Liver (tissue), 3 donors: ENCODE measurements around the gene IPO5.

Source experiments
- HNF4A ChIP-seq, 2 donors: conservative IDR thresholded peaks; 2 replicates each; pipeline ENCODE4 v1.6.1; 2016; ENCODE audit warnings: antibody characterized with exemption in 2 of 2, mild to moderate bottlenecking in 2 of 2
- JUND ChIP-seq, 2 donors: IDR thresholded peaks; 2 replicates each; pipeline ENCODE4 v1.6.1; 2016; ENCODE audit warnings: antibody characterized with exemption in 2 of 2
- RAD21 ChIP-seq, 2 donors: IDR thresholded peaks; 2 replicates each; pipeline ENCODE4 v1.6.1; 2016; ENCODE audit warnings: antibody characterized with exemption in 2 of 2, mild to moderate bottlenecking in 2 of 2
- SP1 ChIP-seq: IDR thresholded peaks from 2 replicates; pipeline ENCODE4 v1.6.1; 2018; ENCODE audit warnings: antibody characterized with exemption, mild to moderate bottlenecking
- TAF1 ChIP-seq: conservative IDR thresholded peaks from 2 replicates; pipeline ENCODE4 v1.6.1; 2016; ENCODE audit warnings: antibody characterized with exemption, mild to moderate bottlenecking
- YY1 ChIP-seq: IDR thresholded peaks from 2 replicates; pipeline ENCODE4 v1.6.1; 2016; ENCODE audit warnings: antibody characterized with exemption, mild to moderate bottlenecking
- TF ChIP-seq, protein P1 (sequence below): IDR thresholded peaks from 2 replicates; pipeline ENCODE4 v1.6.1; 2016; ENCODE audit warnings: antibody characterized with exemption
- TF ChIP-seq, protein P2 (sequence below): fragments of 150-350 bp; IDR thresholded peaks from 2 replicates; pipeline ENCODE4 v1.5.1; 2017; ENCODE audit warnings: improper control_type of control experiment, low read depth, low read length; ENCODE audit not compliant: missing input control
- TF ChIP-seq, protein P3 (sequence below): IDR thresholded peaks from 2 replicates; pipeline ENCODE4 v1.6.1; 2016; ENCODE audit warnings: antibody characterized with exemption
- TF ChIP-seq, protein P4 (sequence below): IDR thresholded peaks from 2 replicates; pipeline ENCODE4 v1.6.1; 2016; ENCODE audit warnings: antibody characterized with exemption, mild to moderate bottlenecking
- donor health status: healthy.
- donor health status: healthy.

DNA sequence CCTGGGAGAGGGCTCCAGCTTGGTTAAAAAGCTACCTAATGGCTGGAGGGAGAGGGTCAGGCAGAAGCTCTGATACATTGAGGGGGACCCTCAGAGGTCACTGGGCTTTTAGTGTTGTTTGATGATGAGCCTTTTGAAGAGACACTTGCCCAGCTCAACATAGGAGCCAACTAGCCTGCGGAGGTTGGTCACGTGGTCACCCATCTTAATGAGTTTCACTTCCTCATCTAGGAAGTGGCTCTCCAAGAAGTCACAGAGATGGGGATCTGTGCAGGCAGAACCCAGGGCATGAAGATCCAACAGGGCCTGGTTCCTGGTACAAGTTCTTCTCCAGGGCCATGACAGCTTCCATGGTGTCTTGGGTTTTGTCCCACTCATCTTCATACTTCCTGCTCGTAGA is 33.4 kb downstream of the IPO5 start:
- TF ChIP-seq, protein P1, sequence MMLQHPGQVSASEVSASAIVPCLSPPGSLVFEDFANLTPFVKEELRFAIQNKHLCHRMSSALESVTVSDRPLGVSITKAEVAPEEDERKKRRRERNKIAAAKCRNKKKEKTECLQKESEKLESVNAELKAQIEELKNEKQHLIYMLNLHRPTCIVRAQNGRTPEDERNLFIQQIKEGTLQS = no peak
- TF ChIP-seq, protein P2, sequence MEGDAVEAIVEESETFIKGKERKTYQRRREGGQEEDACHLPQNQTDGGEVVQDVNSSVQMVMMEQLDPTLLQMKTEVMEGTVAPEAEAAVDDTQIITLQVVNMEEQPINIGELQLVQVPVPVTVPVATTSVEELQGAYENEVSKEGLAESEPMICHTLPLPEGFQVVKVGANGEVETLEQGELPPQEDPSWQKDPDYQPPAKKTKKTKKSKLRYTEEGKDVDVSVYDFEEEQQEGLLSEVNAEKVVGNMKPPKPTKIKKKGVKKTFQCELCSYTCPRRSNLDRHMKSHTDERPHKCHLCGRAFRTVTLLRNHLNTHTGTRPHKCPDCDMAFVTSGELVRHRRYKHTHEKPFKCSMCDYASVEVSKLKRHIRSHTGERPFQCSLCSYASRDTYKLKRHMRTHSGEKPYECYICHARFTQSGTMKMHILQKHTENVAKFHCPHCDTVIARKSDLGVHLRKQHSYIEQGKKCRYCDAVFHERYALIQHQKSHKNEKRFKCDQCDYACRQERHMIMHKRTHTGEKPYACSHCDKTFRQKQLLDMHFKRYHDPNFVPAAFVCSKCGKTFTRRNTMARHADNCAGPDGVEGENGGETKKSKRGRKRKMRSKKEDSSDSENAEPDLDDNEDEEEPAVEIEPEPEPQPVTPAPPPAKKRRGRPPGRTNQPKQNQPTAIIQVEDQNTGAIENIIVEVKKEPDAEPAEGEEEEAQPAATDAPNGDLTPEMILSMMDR = no peak
- TF ChIP-seq, protein P3, sequence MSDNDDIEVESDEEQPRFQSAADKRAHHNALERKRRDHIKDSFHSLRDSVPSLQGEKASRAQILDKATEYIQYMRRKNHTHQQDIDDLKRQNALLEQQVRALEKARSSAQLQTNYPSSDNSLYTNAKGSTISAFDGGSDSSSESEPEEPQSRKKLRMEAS = no peak
- TF ChIP-seq TAF1 (no peak), RAD21 (IDR thresholded peaks at IDR 0.05) (no peak), YY1 (no peak), SP1 (no peak), HNF4A (conservative IDR thresholded peaks at IDR 0.05) (no peak), JUND (IDR thresholded peaks at IDR 0.05) (no peak)
- TF ChIP-seq, protein P4, sequence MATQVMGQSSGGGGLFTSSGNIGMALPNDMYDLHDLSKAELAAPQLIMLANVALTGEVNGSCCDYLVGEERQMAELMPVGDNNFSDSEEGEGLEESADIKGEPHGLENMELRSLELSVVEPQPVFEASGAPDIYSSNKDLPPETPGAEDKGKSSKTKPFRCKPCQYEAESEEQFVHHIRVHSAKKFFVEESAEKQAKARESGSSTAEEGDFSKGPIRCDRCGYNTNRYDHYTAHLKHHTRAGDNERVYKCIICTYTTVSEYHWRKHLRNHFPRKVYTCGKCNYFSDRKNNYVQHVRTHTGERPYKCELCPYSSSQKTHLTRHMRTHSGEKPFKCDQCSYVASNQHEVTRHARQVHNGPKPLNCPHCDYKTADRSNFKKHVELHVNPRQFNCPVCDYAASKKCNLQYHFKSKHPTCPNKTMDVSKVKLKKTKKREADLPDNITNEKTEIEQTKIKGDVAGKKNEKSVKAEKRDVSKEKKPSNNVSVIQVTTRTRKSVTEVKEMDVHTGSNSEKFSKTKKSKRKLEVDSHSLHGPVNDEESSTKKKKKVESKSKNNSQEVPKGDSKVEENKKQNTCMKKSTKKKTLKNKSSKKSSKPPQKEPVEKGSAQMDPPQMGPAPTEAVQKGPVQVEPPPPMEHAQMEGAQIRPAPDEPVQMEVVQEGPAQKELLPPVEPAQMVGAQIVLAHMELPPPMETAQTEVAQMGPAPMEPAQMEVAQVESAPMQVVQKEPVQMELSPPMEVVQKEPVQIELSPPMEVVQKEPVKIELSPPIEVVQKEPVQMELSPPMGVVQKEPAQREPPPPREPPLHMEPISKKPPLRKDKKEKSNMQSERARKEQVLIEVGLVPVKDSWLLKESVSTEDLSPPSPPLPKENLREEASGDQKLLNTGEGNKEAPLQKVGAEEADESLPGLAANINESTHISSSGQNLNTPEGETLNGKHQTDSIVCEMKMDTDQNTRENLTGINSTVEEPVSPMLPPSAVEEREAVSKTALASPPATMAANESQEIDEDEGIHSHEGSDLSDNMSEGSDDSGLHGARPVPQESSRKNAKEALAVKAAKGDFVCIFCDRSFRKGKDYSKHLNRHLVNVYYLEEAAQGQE = no peak
